Measurements from ENCODE around the gene HDAC10.

Gene HDAC10

GRCh38 chr22:50289942-50290630, 39.0 kb upstream of the HDAC10 start:
- no peak overlapping the region for H3K4me3 ChIP-seq (ENCODE audit: low read depth, low read length)
- TF ChIP-seq CTCF (conservative IDR thresholded peaks at IDR 0.05; ENCODE audit: low read depth, low read length): no peak
- no peak for DNase-seq (ENCODE audit: low read depth)

GRCh38 chr22:50289151-50289941, 38.3 kb upstream of the HDAC10 start:
- DNase-seq (ENCODE audit: low read depth): no peak
- no peak overlapping the region for H3K4me3 ChIP-seq (ENCODE audit: low read depth, low read length)
- TF ChIP-seq CTCF (conservative IDR thresholded peaks at IDR 0.05; ENCODE audit: low read depth, low read length): no peak

- no peak for DNase-seq (ENCODE audit: low read depth)
- TF ChIP-seq CTCF (conservative IDR thresholded peaks at IDR 0.05; ENCODE audit: low read depth, low read length): no peak
- H3K4me3 ChIP-seq (ENCODE audit: low read depth, low read length): no peak overlapping the region
Observed at GRCh38 chr22:50287731-50288130, 36.7 kb upstream of the HDAC10 start.

GRCh38 chr22:50286701-50287318, 35.7 kb upstream of the HDAC10 start:
- H3K4me3 ChIP-seq (ENCODE audit: low read depth, low read length): no peak overlapping the region
- no peak for DNase-seq (ENCODE audit: low read depth)
- no peak for TF ChIP-seq CTCF (conservative IDR thresholded peaks at IDR 0.05; ENCODE audit: low read depth, low read length)

- H3K4me3 ChIP-seq (ENCODE audit: low read depth, low read length): no peak overlapping the region
- no peak for DNase-seq (ENCODE audit: low read depth)
- no peak for TF ChIP-seq CTCF (conservative IDR thresholded peaks at IDR 0.05; ENCODE audit: low read depth, low read length)
Observed at GRCh38 chr22:50286275-50286674, 35.2 kb upstream of the HDAC10 start.

- no peak for TF ChIP-seq CTCF (conservative IDR thresholded peaks at IDR 0.05; ENCODE audit: low read depth, low read length)
- H3K4me3 ChIP-seq (ENCODE audit: low read depth, low read length): no peak overlapping the region
Observed at GRCh38 chr22:50285568-50286229, 34.6 kb upstream of the HDAC10 start.

More at GRCh38 chr22:50285568-50286229, 34.6 kb upstream of the HDAC10 start:
- DNase-seq (ENCODE audit: low read depth): no peak
